HG02973 (cell line): ENCODE data around the gene ZSWIM6.

ENCODE experiments used
- ATAC-seq: cut with Tn5 transposase; IDR thresholded peaks from one replicate; pipeline ENCODE4 v1.9.1; 2021; ENCODE audit warnings: moderate library complexity; ENCODE audit not compliant: unreplicated experiment

Gene ZSWIM6

GRCh38 chr5:61330845-61331406 lies 1.1 kb upstream of the ZSWIM6 start:
- peak; percentile 23 for ATAC-seq

GRCh38 chr5:61332358-61332749 lies 296 bp downstream of the ZSWIM6 start:
- ATAC-seq, result peak; percentile 9

- no peak for ATAC-seq
Measured at GRCh38 chr5:61332851-61333320, 828 bp downstream of the ZSWIM6 start.

- ATAC-seq, result no peak
Measured at GRCh38 chr5:61333321-61333953, 1.4 kb downstream of the ZSWIM6 start.

- ATAC-seq, result no peak
Measured at GRCh38 chr5:61333954-61334867, 2.2 kb downstream of the ZSWIM6 start.

- no peak for ATAC-seq
Measured at GRCh38 chr5:61334868-61335615, 3.0 kb downstream of the ZSWIM6 start.

- ATAC-seq, result no peak
Measured at GRCh38 chr5:61339764-61340163, 7.7 kb downstream of the ZSWIM6 start.

- ATAC-seq, result no peak
Measured at GRCh38 chr5:61340775-61341361, 8.8 kb downstream of the ZSWIM6 start.

GRCh38 chr5:61342071-61342501 lies 10.0 kb downstream of the ZSWIM6 start:
- ATAC-seq, result no peak

- no peak for ATAC-seq
Measured at GRCh38 chr5:61344187-61344944, 12.3 kb downstream of the ZSWIM6 start.

GRCh38 chr5:61346511-61346910 lies 14.5 kb downstream of the ZSWIM6 start:
- ATAC-seq, result no peak

GRCh38 chr5:61347080-61347479 lies 15.0 kb downstream of the ZSWIM6 start:
- ATAC-seq, result no peak

- ATAC-seq, result no peak
Measured at GRCh38 chr5:61348447-61348846, 16.4 kb downstream of the ZSWIM6 start.

GRCh38 chr5:61349935-61350334 lies 17.9 kb downstream of the ZSWIM6 start:
- no peak for ATAC-seq

GRCh38 chr5:61350535-61350934 lies 18.5 kb downstream of the ZSWIM6 start:
- no peak for ATAC-seq

GRCh38 chr5:61351733-61352132 lies 19.7 kb downstream of the ZSWIM6 start:
- no peak for ATAC-seq

GRCh38 chr5:61352180-61352579 lies 20.1 kb downstream of the ZSWIM6 start:
- no peak for ATAC-seq

- no peak for ATAC-seq
Measured at GRCh38 chr5:61352612-61353156, 20.6 kb downstream of the ZSWIM6 start.

GRCh38 chr5:61353293-61353692 lies 21.2 kb downstream of the ZSWIM6 start:
- no peak for ATAC-seq

- ATAC-seq, result no peak
Measured at GRCh38 chr5:61354199-61354598, 22.1 kb downstream of the ZSWIM6 start.
